Prostate gland (tissue), 2 donors: Measurements from ENCODE around the gene BCL11B.

ENCODE experiments used
- POLR2AphosphoS5 ChIP-seq: sonication (generic); formaldehyde crosslinking; IDR thresholded peaks from one replicate; pipeline ENCODE4 v1.6.1; 2017; ENCODE audit warnings: antibody characterized with exemption
- TF ChIP-seq, protein P1 (sequence below), 4 experiments: fragments of 200-600 bp in 2 of 4; fragments of 450-650 bp in 2 of 4; sonication (generic) in 2 of 4; IDR thresholded peaks; 1 replicate in 3 of 4; 2 replicates in 1 of 4; pipeline ENCODE4 v1.5.1; 2016 to 2019; ENCODE audit warnings: antibody characterized with exemption in 4 of 4, mild to moderate bottlenecking in 2 of 4, moderate library complexity in 2 of 4

GRCh38 chr14:99119554-99120525 is 152.2 kb downstream of the BCL11B start:
- TF ChIP-seq, protein P1, sequence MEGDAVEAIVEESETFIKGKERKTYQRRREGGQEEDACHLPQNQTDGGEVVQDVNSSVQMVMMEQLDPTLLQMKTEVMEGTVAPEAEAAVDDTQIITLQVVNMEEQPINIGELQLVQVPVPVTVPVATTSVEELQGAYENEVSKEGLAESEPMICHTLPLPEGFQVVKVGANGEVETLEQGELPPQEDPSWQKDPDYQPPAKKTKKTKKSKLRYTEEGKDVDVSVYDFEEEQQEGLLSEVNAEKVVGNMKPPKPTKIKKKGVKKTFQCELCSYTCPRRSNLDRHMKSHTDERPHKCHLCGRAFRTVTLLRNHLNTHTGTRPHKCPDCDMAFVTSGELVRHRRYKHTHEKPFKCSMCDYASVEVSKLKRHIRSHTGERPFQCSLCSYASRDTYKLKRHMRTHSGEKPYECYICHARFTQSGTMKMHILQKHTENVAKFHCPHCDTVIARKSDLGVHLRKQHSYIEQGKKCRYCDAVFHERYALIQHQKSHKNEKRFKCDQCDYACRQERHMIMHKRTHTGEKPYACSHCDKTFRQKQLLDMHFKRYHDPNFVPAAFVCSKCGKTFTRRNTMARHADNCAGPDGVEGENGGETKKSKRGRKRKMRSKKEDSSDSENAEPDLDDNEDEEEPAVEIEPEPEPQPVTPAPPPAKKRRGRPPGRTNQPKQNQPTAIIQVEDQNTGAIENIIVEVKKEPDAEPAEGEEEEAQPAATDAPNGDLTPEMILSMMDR (IDR thresholded peaks at IDR 0.05) = no peak
- no peak for TF ChIP-seq POLR2AphosphoS5
